ENCODE results near the gene PARPBP.
A peak's percentile ranks its signal among the peaks of the same experiment; 100 is the strongest.
"Not testable (repeated sequence)": the region's sequence is repeated elsewhere in the genome, so short reads cannot be mapped to it uniquely, and the experiment has no call there.

PARPBP gene

DNA sequence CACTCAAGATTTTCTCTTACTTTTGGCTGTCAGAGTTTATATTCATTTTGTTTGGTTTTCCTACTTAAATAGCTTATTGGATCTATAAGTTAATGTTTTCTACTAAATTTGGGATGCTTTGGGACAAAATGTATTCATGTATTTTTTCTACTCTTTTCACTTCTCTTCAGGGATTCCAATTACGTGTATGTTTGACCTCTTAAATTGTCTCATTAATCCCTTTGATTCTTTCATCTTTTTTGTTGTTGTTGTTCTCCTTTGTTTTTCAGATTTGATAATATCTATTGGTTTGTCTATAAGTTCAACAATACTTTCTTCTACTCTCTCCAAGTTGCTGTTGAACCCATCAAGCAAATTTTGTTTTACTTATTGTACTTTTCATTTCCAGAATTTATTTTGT lies 43.4 kb downstream of the PARPBP start:
- DNase-seq (ENCODE audit: low spot score), result no peak

DNA sequence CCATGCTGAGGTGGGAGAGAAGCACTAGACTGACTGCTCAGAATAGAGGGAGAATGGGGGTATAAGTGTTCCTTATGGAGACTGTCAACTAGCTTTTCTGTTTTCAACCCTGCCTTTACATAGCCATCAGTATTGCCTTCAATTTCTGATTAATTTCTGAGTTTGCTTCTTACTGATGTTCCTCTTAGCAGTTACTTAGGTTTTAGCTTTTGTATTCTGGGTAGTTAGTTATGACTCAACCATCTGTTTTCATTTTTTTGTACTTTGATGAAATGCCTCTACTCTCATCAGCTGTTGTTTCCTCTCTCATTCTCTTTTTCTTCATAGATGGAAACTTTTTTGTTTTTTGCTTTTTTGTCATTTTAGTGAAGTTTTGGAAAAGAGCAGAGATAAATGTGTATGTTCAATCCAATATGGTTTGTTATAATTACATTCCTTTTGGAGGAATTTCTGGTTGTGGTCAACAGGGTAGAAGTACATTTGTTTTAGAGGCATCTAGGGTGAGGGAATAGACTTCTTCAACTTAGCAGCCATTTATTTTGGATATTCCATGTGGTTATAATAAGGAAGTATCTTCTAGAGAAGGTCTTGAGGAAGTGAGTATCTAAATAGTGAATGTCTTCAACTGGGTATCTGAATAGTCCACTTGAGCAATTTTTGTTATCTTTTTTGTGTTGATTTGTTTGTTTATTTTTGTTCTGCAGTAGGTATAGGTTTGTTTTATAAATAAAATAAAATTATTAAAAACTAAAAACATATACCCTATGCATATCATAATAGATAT lies 48.0 kb downstream of the PARPBP start:
- DNase-seq (ENCODE audit: low spot score), result no peak

DNA sequence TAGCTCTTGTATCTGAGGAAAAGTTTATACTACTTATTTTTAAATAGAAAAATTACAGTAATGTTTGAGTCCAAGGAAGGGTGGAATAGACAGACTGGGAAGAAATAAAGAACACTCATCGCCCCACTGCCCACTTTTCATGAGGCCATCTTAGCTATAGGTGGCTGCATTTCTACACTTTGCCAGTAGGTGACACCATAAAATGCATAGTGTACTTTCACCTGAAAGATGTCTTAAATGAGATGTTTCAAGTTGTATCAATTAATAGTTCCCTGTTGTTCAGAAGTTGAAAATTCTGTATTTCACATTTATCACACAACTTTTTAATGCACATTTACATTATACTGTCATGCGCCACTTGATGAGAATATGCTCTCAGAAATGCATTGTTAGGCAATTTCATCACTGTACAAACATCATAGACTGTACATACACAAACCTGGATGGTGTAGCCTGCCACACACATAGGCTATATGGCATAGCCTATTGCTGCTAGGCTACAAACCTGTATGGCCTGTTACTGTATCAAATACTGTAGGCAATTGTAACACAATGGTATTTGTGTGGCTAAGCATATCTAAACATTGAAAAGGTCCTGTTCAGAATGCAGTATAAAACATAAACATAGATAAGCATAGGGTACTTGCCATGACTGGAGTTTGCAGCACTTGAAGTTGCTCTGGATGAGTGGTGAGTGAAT lies 50.1 kb downstream of the PARPBP start:
- DNase-seq (ENCODE audit: low spot score), result peak; percentile 29

DNA sequence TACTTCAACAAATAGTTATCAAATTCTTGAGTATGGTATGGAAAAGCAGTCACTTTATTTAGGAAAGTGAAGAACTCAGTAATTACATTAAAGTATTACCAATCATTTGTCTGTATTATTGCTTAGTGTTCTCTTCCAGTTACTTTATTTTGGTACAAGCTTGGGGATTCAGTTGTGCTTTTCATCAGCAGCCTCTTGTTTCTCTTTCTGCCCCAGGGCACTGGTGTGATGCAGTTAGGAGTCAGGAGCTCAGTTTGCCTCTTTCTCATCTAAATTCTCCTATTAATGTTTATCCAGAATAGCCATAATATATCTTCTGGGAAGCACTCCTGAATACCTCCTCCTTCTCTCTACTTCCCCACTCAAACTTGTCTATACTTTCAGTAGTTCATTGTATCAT lies 52.0 kb downstream of the PARPBP start:
- DNase-seq (ENCODE audit: low spot score), result no peak

DNA sequence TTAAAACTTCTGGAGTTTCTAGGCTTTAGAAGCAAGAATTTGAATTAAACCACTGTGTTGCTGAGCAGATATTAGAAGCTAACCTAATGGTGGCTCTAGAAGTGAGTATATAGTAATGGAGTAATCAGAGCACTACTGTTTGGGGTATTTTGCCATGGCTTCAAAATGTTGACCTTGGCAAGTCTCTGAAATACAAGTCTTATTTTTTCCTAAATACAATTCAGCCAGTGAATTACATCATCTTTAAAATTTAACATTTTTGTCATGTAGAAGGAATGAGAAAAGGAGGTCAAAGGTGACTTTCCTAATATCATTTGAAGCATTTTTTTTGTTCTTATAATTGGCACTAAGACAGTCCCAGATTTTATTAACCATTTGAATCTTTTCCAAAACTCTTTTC lies 52.5 kb downstream of the PARPBP start:
- no peak for DNase-seq (ENCODE audit: low spot score)

DNA sequence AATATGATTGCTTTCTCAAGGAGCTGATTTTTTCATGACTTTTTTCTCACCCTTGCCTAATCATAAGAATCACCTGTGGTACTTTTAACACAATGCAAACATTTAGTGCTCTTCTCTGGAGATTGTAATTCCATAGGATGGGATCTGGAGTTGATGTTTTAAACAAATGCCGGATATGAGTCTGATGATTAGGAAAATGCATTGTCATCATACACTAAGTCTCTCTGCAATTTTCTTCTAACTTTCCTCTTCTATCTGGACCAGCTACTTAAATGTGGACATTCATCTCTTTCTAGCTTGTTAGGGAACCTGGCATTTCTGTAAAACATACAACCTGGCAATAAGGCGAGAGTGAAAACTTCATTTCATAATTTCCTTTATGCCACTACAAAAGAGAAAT lies 54.1 kb downstream of the PARPBP start:
- no peak for DNase-seq (ENCODE audit: low spot score)

DNA sequence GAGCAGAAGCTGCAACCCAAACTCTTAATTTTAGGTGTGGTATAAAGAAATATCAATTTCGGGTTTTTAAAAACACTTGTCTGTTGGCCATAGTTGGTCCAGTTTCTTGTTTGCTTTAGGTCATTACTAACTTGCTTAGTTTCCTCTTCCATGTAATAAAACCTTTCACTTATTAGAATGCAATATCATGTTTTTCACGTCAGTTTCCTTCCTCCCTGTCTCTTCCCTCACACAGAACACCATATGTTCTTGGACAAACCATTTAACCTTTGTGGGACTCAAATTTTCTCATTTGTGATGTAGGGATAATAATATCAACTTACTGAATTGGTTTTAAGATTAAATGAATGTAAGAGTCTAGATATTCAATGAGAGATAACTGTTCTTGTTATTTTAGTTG lies 54.8 kb downstream of the PARPBP start:
- DNase-seq (ENCODE audit: low spot score), result no peak

DNA sequence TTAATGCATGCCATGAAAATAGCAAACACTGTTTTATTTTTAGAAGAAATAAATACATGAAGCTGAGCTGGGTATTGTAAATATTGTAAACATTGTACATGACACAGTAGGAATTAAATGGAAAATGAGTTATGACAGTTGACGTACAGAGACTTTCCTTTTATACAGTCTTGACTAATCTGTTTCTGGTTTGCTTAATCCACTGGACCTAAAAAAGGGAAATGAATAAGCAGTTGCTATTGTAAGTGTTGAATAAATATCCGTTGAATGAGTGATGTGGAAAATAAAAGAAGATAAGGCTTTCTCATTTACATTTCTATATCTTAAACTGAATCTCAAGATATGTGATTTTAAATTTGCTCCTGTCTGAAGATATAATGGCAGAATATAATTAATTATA lies 62.7 kb downstream of the PARPBP start:
- no peak for DNase-seq (ENCODE audit: low spot score)

DNA sequence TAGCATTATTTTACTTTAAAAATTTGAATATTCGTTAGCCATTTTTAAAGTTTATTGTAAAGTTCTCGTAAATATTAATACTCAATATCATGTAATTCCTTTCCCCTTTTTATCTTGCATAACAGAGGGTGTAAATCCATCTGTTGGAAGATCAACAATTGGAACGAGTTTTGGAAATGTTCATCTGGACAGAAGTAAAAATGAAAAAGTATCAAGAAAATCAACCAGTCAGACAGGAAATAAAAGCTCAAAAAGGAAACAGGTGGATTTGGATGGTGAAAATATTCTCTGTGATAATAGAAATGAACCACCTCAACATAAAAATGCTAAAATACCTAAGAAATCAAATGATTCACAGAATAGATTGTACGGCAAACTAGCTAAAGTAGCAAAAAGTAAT lies 75.8 kb downstream of the PARPBP start:
- no peak for DNase-seq (ENCODE audit: low spot score)

DNA sequence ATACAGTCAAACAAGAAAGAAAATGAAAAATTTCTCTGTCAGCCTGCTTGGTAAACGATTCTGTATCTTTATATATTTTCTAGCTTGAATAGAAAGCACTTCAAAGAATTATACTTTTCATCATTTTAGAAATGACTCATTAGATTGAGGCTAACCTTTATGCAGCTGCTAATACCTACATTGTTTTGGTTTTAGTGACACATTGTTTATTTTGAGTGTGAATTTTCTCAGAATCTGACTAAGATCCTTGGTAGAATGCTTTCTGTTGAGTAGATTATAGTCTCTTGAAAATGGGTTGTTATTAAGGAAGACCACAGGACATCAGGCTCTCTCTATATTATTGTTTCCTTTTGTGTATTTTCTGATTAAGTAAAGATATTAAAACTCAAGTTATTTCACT lies 77.8 kb downstream of the PARPBP start, which contains the start of gene PMCH:
Gene PMCH (minus strand): TSS at position 45 of the 400 bp plus-strand sequence. CDS start 63 bp downstream, outside the sequence.
- DNase-seq (ENCODE audit: low spot score), result peak; percentile 14

DNA sequence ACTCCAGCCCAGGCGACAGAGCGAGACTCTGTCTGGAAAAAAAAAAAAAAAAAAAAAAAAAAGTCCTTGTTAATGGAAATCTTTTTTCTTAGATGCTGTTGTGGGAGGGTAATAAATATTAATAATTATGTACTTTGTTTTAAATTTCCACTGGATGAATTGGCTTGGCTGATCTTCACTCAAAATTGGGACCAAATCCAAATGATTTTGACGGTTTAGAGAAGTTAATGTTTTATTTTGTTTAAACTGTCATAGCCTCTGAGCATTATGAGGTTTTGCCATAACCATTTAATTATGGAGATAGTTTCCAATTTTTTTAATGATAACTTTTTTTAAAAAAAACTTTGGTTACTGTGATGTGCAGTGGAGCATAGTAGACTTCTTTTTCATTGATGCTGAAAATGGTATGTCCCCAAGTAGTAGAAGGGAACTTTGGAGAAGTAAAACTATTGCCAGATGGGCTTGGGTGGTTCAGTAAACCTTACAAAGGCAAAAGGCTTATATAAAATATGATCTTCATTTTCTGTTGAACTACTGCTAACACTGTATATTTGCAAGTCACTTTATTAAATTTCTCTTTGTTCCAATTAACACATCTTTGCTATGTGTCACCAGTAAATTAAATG lies 81.6 kb downstream of the PARPBP start:
- DNase-seq (ENCODE audit: low spot score), result no peak

DNA sequence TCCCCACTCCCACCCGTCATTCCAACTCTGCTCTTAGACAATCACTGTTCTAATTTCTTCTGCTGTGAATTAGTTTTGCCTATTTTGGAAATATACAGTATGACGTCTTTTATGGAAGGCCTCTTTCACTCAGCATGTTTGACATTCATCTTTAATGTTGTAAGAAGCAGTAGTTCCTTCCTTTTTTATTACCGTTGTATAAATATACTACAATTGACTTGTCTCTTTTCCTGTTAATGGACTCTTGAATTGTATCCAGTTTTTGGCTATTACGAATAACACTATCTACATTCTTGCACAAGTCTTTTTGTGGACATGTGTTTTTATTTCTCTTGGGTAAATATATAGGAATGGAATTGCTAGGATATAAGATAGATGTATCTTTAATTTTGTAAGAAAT lies 82.6 kb downstream of the PARPBP start:
- no peak for DNase-seq (ENCODE audit: low spot score)

DNA sequence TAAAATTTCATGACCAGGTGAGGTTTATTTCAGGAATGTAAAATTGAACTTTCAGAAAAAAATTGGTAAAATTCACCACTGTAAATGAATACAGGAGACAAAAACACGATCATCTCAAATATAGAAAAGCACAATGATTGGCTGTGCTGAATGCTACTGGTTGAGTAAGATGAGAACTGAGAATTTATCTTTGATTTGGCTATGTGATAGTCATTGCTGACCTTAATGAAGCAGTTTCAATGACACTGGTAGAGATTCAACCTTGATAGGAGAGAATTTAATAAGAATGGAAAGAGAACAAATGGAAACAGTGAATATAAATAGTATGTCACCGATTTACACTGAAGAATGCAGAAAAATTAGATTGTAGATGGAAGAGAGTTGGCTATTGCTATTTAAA lies 84.0 kb downstream of the PARPBP start:
- no peak for DNase-seq (ENCODE audit: low spot score)

DNA sequence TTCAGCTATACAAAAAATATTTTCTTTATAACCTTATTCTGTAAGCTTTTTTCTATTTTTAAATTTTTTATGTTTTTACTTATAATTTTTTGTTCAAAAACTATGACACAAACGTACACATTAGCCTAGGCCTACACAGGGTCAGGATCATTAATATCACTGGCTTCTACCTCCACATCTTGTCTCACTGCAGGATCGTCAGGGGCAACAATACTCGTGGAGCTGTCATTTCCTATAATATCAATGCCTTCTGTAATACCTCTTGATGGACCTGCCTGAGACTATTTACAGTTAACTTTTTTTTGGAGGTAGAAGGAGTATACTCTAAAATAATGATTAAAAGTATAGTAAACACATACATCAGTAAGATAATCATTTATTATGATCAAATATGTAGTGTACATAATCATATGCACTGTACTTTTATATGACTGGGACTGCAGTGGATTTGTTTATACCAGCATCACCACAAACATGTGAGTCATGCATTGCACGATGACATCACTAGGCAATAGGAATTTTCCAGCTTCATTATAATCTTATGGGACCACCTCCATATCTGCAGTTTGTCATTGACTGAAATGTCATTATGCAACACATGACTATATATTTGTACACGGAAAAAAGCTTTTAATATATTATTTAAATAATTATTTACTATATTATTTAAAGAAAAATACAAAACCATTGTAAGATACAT lies 96.2 kb downstream of the PARPBP start:
- DNase-seq (ENCODE audit: low spot score), result no peak

DNA sequence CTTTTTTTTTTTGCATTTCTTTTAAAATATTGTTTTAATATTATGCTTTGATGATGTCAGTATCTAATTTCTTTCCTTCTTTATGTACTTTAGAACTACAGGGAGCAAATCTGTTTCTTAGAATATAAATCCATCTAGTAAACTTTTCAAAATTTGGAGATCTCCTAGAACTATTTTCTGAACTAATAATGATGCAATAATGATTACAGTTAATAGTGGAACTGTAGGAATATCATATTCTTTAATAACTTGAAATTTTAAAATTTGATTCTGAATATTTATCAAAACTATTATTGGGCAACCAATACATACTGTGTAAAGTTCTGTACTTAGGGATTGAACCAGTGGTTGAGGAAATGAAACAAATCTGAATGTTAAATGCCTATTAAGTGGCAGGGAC lies 100.8 kb downstream of the PARPBP start:
- DNase-seq (ENCODE audit: low spot score), result no peak

DNA sequence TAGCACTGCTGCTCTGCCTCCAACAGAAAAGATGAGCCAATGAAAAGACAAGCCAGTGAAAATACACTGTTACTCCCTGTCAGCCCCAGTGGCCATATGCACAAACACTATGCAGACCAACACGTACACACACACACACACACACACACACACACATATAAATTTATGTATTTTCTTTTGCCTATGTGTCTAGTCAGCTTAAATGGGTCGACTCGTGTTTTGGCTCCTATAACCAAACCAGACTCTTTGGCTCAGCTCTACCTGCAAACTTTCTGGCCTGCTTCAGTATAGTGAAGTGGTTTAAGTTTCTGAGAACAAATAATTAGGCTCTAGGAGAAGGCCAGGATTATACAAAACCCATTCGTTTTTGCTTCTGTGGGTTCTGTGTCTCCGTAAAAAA lies 108.0 kb downstream of the PARPBP start:
- no peak for DNase-seq (ENCODE audit: low spot score)

DNA sequence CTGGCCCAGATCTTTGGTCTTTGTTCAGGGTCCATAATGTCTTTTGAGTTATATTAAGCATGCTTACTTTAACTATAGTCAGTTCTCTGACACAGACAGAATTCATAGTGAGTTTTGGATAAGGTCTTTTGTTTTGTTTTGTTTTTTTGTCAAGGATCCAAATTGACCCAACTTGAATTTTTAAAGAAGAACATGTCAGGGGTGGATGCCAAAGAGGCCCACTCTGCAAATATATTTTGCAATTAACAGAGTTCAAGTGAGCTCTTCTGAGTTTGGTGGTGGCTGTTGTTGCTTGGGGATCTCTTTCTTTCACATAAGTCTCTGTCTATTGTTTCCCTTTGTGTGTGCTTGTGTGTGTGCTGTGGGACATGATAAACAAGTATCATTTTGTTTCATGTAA lies 112.1 kb downstream of the PARPBP start:
- DNase-seq (ENCODE audit: low spot score), result no peak

DNA sequence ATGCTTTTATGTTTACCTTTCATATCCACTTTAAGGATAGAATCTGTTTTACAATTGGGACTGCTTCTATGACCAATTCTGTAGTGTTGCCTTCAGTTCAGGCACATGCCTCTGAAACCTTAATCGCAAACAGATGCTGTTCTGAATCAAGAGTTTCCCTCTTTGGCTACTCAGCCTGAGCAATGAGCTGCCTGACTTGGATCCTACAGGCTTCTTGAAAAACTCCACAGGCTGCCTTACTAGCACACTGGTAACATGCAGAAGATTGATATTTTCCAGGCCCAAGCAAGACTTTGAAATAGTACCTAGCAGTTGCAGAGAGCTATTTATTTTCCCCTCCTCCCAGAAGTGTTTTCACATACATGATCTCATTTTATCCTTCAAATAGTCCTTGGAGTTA lies 112.5 kb downstream of the PARPBP start:
- no peak for DNase-seq (ENCODE audit: low spot score)

DNA sequence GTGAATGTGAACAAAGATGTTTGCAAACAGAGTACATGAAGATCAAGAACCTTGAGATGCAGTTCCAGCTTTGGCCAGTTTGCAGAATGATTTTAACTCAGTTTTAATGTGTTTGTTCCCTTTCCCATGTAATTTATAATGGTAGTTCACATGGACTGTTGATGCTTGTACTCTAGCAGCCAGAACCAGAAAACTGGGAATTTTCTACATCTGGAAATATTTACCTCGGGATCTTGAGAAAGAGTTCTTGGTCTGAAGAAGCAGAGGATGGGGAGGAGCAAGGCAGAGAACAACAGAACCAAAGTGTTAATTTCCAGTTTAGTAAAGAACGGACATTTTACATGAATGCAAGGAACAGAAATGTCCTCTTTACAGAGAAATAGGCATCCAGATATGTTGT lies 114.6 kb downstream of the PARPBP start:
- DNase-seq (ENCODE audit: low spot score), result no peak

DNA sequence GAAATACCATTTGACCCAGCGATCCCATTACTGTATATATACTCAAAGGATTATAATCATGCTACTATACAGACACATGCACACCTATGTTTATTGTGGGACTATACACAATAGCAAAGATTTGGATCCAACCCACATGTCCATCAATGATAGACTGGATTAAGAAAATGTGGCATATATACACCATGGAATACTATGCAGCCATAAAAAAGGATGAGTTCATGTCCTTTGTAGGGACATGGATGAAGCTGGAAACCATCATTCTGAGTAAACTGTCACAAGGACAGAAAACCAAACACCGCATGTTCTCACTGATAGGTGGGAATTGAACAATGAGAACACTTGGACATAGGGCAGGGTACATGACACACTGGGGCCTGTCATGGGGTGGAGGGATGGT lies 120.9 kb downstream of the PARPBP start:
- DNase-seq (ENCODE audit: low spot score), result not testable (repeated sequence)

All from CD4-positive, alpha-beta T cell treated with Interleukin-2 at 100 ng/mL for 4 hours (primary cell).